Liver (tissue), 3 donors: ENCODE data around the gene GHRL.

Experiments
- CTCF ChIP-seq: fragments of 150-350 bp; IDR thresholded peaks from 2 replicates; pipeline ENCODE4 v1.5.1; 2017; ENCODE audit warnings: improper control_type of control experiment, low read depth, low read length; ENCODE audit not compliant: missing input control
- HNF4A ChIP-seq, 2 donors: conservative IDR thresholded peaks; 2 replicates each; pipeline ENCODE4 v1.6.1; 2016; ENCODE audit warnings: antibody characterized with exemption in 2 of 2, mild to moderate bottlenecking in 2 of 2
- REST ChIP-seq: IDR thresholded peaks from 2 replicates; pipeline ENCODE4 v1.6.1; 2016; ENCODE audit warnings: antibody characterized with exemption, mild to moderate bottlenecking
- donor health status: healthy.
- donor health status: healthy.

- no peak for TF ChIP-seq CTCF
- TF ChIP-seq HNF4A (conservative IDR thresholded peaks at IDR 0.05) = no peak
- TF ChIP-seq REST = no peak
Measured at GRCh38 chr3:10303105-10303504, 10.4 kb upstream of the GHRL start.
